HepG2 (cell line): Measurements from ENCODE around the gene CRTAC1.

Source experiments
- CTCF ChIP-seq: sonication (generic); formaldehyde crosslinking; IDR thresholded peaks from 2 replicates; pipeline ENCODE4 v1.5.0; 2020; ENCODE audit warnings: mild to moderate bottlenecking, missing genetic modification reagents, moderate library complexity
- ESRRA ChIP-seq: sonication (generic); formaldehyde crosslinking; IDR thresholded peaks from 2 replicates; pipeline ENCODE4 v1.5.1; 2020; ENCODE audit warnings: mild to moderate bottlenecking, low read depth, missing genetic modification reagents
- GATAD1 ChIP-seq: IDR thresholded peaks from 2 replicates; pipeline ENCODE4 v1.6.1; 2016; ENCODE audit warnings: missing genetic modification reagents, missing compliant biosample characterization
- MYC ChIP-seq: sonication (generic); formaldehyde crosslinking; IDR thresholded peaks from 2 replicates; pipeline ENCODE4 v1.9.0; 2021; ENCODE audit warnings: missing genetic modification reagents, borderline replicate concordance
- RAD51 ChIP-seq: fragments of 450-650 bp; IDR thresholded peaks from 2 replicates; pipeline ENCODE4 v1.6.1; 2016; ENCODE audit warnings: borderline replicate concordance

GRCh38 chr10:98074315-98074911 is 44.0 kb upstream of the CRTAC1 start:
- TF ChIP-seq RAD51 (no peak), GATAD1 (CRISPR knock-in tag) (no peak), CTCF (CRISPR knock-in tag) (no peak), ESRRA (CRISPR knock-in tag) (no peak), MYC (no peak)
